Esophagus squamous epithelium (tissue), 4 donors: ENCODE measurements around the gene TNFRSF12A.

Experiments used
- CTCF ChIP-seq, 6 experiments: fragments of 450-650 bp in 4 of 6; fragments of 200-600 bp in 2 of 6; sonication (generic) in 2 of 6; IDR thresholded peaks; one replicate each; pipeline ENCODE4 v1.5.1; 2016 to 2019; ENCODE audit warnings: antibody characterized with exemption in 6 of 6, mild to moderate bottlenecking in 4 of 6, moderate library complexity in 4 of 6
- POLR2A ChIP-seq, 4 donors: fragments of 450-650 bp; IDR thresholded peaks; one replicate each; pipeline ENCODE4 v1.6.1; 2017; ENCODE audit warnings: antibody characterized with exemption in 4 of 4, mild to moderate bottlenecking in 4 of 4, moderate library complexity in 3 of 4

- TF ChIP-seq CTCF (IDR thresholded peaks at IDR 0.05) (no peak), POLR2A (IDR thresholded peaks at IDR 0.05) (no peak)
Observed at GRCh38 chr16:3004781-3005284, 15.3 kb upstream of the TNFRSF12A start.
